ENCODE data around the gene FTO.

Gene FTO

GRCh38 chr16:54175552-54176375 is 471.8 kb downstream of the FTO start:
- H3K9me2 ChIP-seq (replicated peaks; ENCODE audit: insufficient read depth, low read length), result no peaks in the 10 kb centered on the region
- no peaks in the 10 kb centered on the region for H3K36me3 ChIP-seq (ENCODE audit: low read length)
- H3K4me2 ChIP-seq (ENCODE audit: low read depth, low read length, poor library complexity, severe bottlenecking), result no peak overlapping the region
- H3K79me2 ChIP-seq (ENCODE audit: insufficient read depth, low read length), result no peaks in the 10 kb centered on the region
- no peaks in the 10 kb centered on the region for H4K20me1 ChIP-seq (ENCODE audit: low read depth, low read length)
- no peak overlapping the region for H2AFZ ChIP-seq (ENCODE audit: low read depth, low read length, severe bottlenecking)
- no peak overlapping the region for H3K4me3 ChIP-seq (ENCODE audit: insufficient read depth, low read length, poor library complexity, severe bottlenecking)
- TF ChIP-seq, protein P1, sequence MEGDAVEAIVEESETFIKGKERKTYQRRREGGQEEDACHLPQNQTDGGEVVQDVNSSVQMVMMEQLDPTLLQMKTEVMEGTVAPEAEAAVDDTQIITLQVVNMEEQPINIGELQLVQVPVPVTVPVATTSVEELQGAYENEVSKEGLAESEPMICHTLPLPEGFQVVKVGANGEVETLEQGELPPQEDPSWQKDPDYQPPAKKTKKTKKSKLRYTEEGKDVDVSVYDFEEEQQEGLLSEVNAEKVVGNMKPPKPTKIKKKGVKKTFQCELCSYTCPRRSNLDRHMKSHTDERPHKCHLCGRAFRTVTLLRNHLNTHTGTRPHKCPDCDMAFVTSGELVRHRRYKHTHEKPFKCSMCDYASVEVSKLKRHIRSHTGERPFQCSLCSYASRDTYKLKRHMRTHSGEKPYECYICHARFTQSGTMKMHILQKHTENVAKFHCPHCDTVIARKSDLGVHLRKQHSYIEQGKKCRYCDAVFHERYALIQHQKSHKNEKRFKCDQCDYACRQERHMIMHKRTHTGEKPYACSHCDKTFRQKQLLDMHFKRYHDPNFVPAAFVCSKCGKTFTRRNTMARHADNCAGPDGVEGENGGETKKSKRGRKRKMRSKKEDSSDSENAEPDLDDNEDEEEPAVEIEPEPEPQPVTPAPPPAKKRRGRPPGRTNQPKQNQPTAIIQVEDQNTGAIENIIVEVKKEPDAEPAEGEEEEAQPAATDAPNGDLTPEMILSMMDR (IDR thresholded peaks at IDR 0.05; ENCODE audit: insufficient read depth, low read length, poor library complexity, severe bottlenecking), result no peak
- no peak for TF ChIP-seq EZH2phosphoT487 (conservative IDR thresholded peaks at IDR 0.05; ENCODE audit: low read length)
- H3K9me3 ChIP-seq (ENCODE audit: insufficient read depth, low read length), result no peaks in the 10 kb centered on the region
- no peaks in the 10 kb centered on the region for H3K27me3 ChIP-seq (ENCODE audit: low read length)
- H3K9ac ChIP-seq (ENCODE audit: low read length), result no peak overlapping the region
- no peaks in the 10 kb centered on the region for H3F3A ChIP-seq (ENCODE audit: insufficient read depth)
- H3K27ac ChIP-seq (ENCODE audit: low read depth, low read length), result no peak overlapping the region

DNA sequence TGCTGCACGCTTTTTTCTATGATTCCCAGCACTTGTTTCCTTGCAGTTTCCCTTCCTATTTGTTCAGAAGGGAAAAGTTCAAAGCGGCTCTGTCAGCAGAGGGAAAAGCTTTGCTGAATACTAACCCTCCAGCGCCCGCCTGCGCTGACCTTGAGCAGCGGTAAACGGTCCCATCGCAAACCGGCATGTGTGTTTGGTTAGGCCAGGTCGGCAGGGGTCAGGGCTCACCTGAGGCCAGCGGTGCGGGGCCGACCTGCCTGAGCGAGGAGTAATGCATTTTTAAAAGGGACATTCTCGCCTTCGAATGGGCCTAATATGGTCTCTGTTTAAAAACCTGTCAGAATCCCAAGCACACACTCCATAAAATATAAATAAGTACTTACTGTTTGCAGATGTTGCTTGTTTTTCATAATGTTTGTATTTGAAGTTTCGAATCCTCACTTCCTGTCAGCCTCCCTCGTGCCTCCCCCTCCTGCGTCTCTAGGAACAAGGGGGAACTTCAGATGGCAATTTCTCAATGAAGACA is 472.5 kb downstream of the FTO start:
- no peak overlapping the region for H3K4me3 ChIP-seq (ENCODE audit: insufficient read depth, low read length, poor library complexity, severe bottlenecking)
- H3K9me2 ChIP-seq (replicated peaks; ENCODE audit: insufficient read depth, low read length), result no peaks in the 10 kb centered on the region
- H3K27ac ChIP-seq (ENCODE audit: low read depth, low read length), result no peak overlapping the region
- no peaks in the 10 kb centered on the region for H3K79me2 ChIP-seq (ENCODE audit: insufficient read depth, low read length)
- TF ChIP-seq, protein P1 (IDR thresholded peaks at IDR 0.05; ENCODE audit: insufficient read depth, low read length, poor library complexity, severe bottlenecking), result no peak
- TF ChIP-seq EZH2phosphoT487 (conservative IDR thresholded peaks at IDR 0.05; ENCODE audit: low read length), result no peak
- no peaks in the 10 kb centered on the region for H4K20me1 ChIP-seq (ENCODE audit: low read depth, low read length)
- no peak overlapping the region for H3K9ac ChIP-seq (ENCODE audit: low read length)
- H3K4me2 ChIP-seq (ENCODE audit: low read depth, low read length, poor library complexity, severe bottlenecking), result no peak overlapping the region
- H2AFZ ChIP-seq (ENCODE audit: low read depth, low read length, severe bottlenecking), result no peak overlapping the region
- H3F3A ChIP-seq (ENCODE audit: insufficient read depth), result no peaks in the 10 kb centered on the region
- no peaks in the 10 kb centered on the region for H3K9me3 ChIP-seq (ENCODE audit: insufficient read depth, low read length)
- no peaks in the 10 kb centered on the region for H3K36me3 ChIP-seq (ENCODE audit: low read length)
- no peaks in the 10 kb centered on the region for H3K27me3 ChIP-seq (ENCODE audit: low read length)

DNA sequence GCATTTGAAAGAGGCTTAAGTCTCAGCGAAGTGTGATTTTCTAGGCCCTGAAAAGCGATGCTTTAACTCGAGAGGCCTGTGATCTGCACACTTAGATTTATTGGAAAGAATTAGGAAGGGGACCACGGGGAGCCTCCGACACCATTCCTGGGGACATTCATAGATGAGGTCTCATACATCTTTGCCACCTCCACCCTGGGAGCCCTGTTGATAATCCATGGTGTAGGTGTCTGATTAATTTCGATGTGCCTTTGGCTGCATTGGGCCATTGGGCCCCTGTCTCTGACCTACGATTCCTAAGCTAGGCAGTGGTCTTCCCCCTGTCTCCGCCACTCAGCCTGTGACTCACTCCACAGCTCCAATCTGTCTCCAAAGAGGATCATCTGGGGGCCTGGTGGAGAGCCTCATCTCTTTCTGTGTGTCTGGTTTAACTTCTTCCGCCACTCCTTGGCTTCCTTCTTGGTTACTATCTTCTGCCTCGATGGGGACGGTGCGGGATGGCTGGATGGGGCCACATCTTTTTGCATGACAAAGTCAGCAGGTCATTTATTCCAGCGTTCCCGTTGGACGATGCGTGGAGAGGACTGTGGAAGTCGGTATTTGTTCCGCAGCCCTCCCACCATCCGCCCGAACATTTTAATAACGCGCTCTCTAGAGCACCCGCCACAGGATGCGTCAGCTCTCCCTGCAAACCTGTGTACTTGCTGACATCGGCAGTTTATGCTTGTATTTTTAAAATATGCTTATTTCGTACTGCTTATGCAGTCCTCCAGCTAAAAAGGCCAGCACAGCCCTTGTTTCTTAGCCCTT is 473.3 kb downstream of the FTO start:
- H3K4me3 ChIP-seq (ENCODE audit: insufficient read depth, low read length, poor library complexity, severe bottlenecking), result no peak overlapping the region
- no peaks in the 10 kb centered on the region for H3K9me3 ChIP-seq (ENCODE audit: insufficient read depth, low read length)
- H3K79me2 ChIP-seq (ENCODE audit: insufficient read depth, low read length), result no peaks in the 10 kb centered on the region
- H3F3A ChIP-seq (ENCODE audit: insufficient read depth), result no peaks in the 10 kb centered on the region
- no peaks in the 10 kb centered on the region for H3K27me3 ChIP-seq (ENCODE audit: low read length)
- no peak overlapping the region for H3K9ac ChIP-seq (ENCODE audit: low read length)
- no peaks in the 10 kb centered on the region for H3K9me2 ChIP-seq (replicated peaks; ENCODE audit: insufficient read depth, low read length)
- H4K20me1 ChIP-seq (ENCODE audit: low read depth, low read length), result no peaks in the 10 kb centered on the region
- no peak overlapping the region for H3K27ac ChIP-seq (ENCODE audit: low read depth, low read length)
- no peak overlapping the region for H2AFZ ChIP-seq (ENCODE audit: low read depth, low read length, severe bottlenecking)
- no peaks in the 10 kb centered on the region for H3K36me3 ChIP-seq (ENCODE audit: low read length)
- TF ChIP-seq, protein P1 (IDR thresholded peaks at IDR 0.05; ENCODE audit: insufficient read depth, low read length, poor library complexity, severe bottlenecking), result no peak
- TF ChIP-seq EZH2phosphoT487 (conservative IDR thresholded peaks at IDR 0.05; ENCODE audit: low read length), result no peak
- no peak overlapping the region for H3K4me2 ChIP-seq (ENCODE audit: low read depth, low read length, poor library complexity, severe bottlenecking)
